HepG2 (cell line): ENCODE data around the gene SPATC1L. TPM values are rescaled to one million over a fixed set of nuclear protein-coding genes. Genes with fewer than 3 reads are reported as not detected.

Experiments used
- ATAC-seq: fragments of 200-7000 bp; cut with Tn5 transposase; 3 replicates; pipeline ENCODE4 v1.9.1; 2020; ENCODE audit warnings: mild to moderate bottlenecking, moderate library complexity
- BruUV-seq: library from RNA; stranded (reverse); fragments of 400-500 nt; replicated peaks from 2 replicates; lab custom pipeline; 2021; lab: Mats Ljungman, UMichigan
- CTCF ChIA-PET: fragments of 300-600 bp; formaldehyde crosslinking; extraction: SDS; loops from one replicate; lab custom pipeline; 2021; ENCODE audit warnings: low total read pairs, inconsistent platforms, low intra/inter-chr PET ratio; lab: Yijun Ruan, JAX
- POLR2A ChIA-PET: fragments of 350-600 bp; sonication (Branson Sonifier 250); formaldehyde crosslinking; loops from one replicate; lab custom pipeline; 2020; ENCODE audit warnings: antibody characterized with exemption, inconsistent platforms; lab: Yijun Ruan, JAX
- DNase-seq: peaks from one replicate; pipeline ENCODE4 v3.0.0-alpha.2; 2015; ENCODE audit warnings: low spot score
- FAIRE-seq: peaks from 3 replicates; lab custom pipeline; 2011; peaks lifted over from hg19 to GRCh38; lab: Jason Lieb, UNC
- H2AFZ ChIP-seq: one replicate; pipeline ENCODE4 v1.6.1; 2011; ENCODE audit warnings: low read length, inconsistent platforms
- H3K27ac ChIP-seq: fragments of 300-600 bp; 3 replicates; pipeline ENCODE4 v1.8.0; 2011; ENCODE audit warnings: mixed run types, mild to moderate bottlenecking, mixed read lengths, low read length, inconsistent platforms; ENCODE audit not compliant: insufficient read depth; ENCODE audit errors: extremely low read length
- H3K27me3 ChIP-seq, 2 experiments: fragments of 200-600 bp in 1 of 2; 2 replicates in 1 of 2; 3 replicates in 1 of 2; pipeline versions ENCODE4 v1.6.0 to v1.8.0; 2011; ENCODE audit warnings: low read length in 2 of 2, mild to moderate bottlenecking in 2 of 2, moderate library complexity in 2 of 2, inconsistent platforms in 1 of 2; ENCODE audit not compliant: insufficient read depth in 2 of 2, control insufficient read depth in 1 of 2
- H3K36me3 ChIP-seq, 2 experiments: fragments of 200-600 bp in 1 of 2; replicated peaks in 1 of 2; 2 replicates in 1 of 2; 3 replicates in 1 of 2; pipeline versions ENCODE4 v1.5.1 to v1.8.0; 2011; ENCODE audit warnings: low read length in 2 of 2, inconsistent platforms in 1 of 2; ENCODE audit not compliant: insufficient read depth in 2 of 2, control insufficient read depth in 1 of 2
- H3K4me1 ChIP-seq: 2 replicates; pipeline ENCODE4 v1.5.1; 2012; ENCODE audit warnings: low read length, inconsistent platforms; ENCODE audit not compliant: insufficient read depth
- H3K4me2 ChIP-seq: 2 replicates; pipeline ENCODE4 v1.6.0; 2011; ENCODE audit warnings: low read depth, low read length, inconsistent platforms
- H3K4me3 ChIP-seq, 3 experiments: fragments of 200-600 bp in 1 of 3; sonication (generic), shearing (Covaris generic) in 1 of 3; replicated peaks in 1 of 3; 2 replicates each; pipeline ENCODE4 v1.5.1; 2011 to 2016; ENCODE audit warnings: low read length in 3 of 3, inconsistent platforms in 2 of 3, low read depth in 2 of 3, mild to moderate bottlenecking in 2 of 3, control low read depth in 1 of 3, mixed read lengths in 1 of 3; ENCODE audit not compliant: insufficient read depth in 1 of 3
- H3K79me2 ChIP-seq: one replicate; pipeline ENCODE4 v1.6.1; 2011; ENCODE audit warnings: low read length, inconsistent platforms; ENCODE audit not compliant: insufficient read depth
- H3K9ac ChIP-seq: 2 replicates; pipeline ENCODE4 v1.6.0; 2011; ENCODE audit warnings: mild to moderate bottlenecking, low read depth, low read length, inconsistent platforms; ENCODE audit not compliant: insufficient read depth
- H3K9me3 ChIP-seq: 2 replicates; pipeline ENCODE4 v1.5.1; 2012; ENCODE audit warnings: mild to moderate bottlenecking, low read length
- H4K20me1 ChIP-seq: 2 replicates; pipeline ENCODE4 v1.6.0; 2011; ENCODE audit warnings: inconsistent platforms, mild to moderate bottlenecking, low read length, moderate library complexity; ENCODE audit not compliant: insufficient read depth
- CEBPB ChIP-seq: IDR thresholded peaks from 2 replicates; pipeline ENCODE4 v1.6.1; 2011; ENCODE audit warnings: low read depth, low read length, improper control_type of control experiment, borderline replicate concordance
- EED ChIP-seq: sonication (generic); formaldehyde crosslinking; IDR thresholded peaks from 2 replicates; pipeline ENCODE4 v1.5.0; 2020; ENCODE audit warnings: mild to moderate bottlenecking, missing genetic modification reagents
- MYPOP ChIP-seq: sonication (generic); formaldehyde crosslinking; IDR thresholded peaks from 2 replicates; pipeline ENCODE4 v1.8.1; 2023; ENCODE audit warnings: mild to moderate bottlenecking, moderate library complexity, missing genetic modification reagents
- SMC3 ChIP-seq: IDR thresholded peaks from 2 replicates; pipeline ENCODE4 v1.6.1; 2011; ENCODE audit warnings: low read length, improper control_type of control experiment
- STAT5B ChIP-seq: sonication (generic); formaldehyde crosslinking; IDR thresholded peaks from 2 replicates; pipeline ENCODE4 v1.4.0; 2020; ENCODE audit warnings: missing genetic modification reagents
- ZNF331 ChIP-seq: sonication (generic); formaldehyde crosslinking; IDR thresholded peaks from 2 replicates; pipeline ENCODE4 v1.4.0; 2020; ENCODE audit warnings: missing genetic modification reagents
- ZNF563 ChIP-seq: sonication (generic); formaldehyde crosslinking; IDR thresholded peaks from 2 replicates; pipeline ENCODE4 v1.8.0; 2022; ENCODE audit warnings: mild to moderate bottlenecking, moderate library complexity, missing genetic modification reagents
- WGBS: methylation state at CpG from one replicate; pipeline ENCODE4 v1.1.6; 2017; ENCODE audit warnings: low lambda C conversion rate; 5-methylcytosine and 5-hydroxymethylcytosine counted together
- in situ Hi-C: cut with HindIII; loops from 2 replicates; pipeline ENCODE4 v1.10.0; 2017; ENCODE audit warnings: low pct_unique_long_range_greater_than_20kb; ENCODE audit not compliant: extremely low pct_ligation_motif_present
- intact Hi-C: fragments of 100-400 bp; cut with micrococcal nuclease; formaldehyde crosslinking; loops from one replicate; pipeline ENCODE4 v1.10.0; 2022; ENCODE audit not compliant: unreplicated experiment
- polyA plus RNA-seq, 8 experiments: library from polyadenylated mRNA; depleted of rRNA in 3 of 8; stranded (reverse) in 7 of 8; unstranded in 1 of 8; fragments of >200 nt; fragmentation: Illumina TruSeq in 4 of 8; extraction: Trizol in 4 of 8; gene quantifications; 2 replicates each; pipeline versions ENCODE4 v1.2.1 to v1.2.3, GENCODE V29; 2011 to 2016; ENCODE audit warnings: low read depth in 4 of 8, missing spikeins in 1 of 8, mixed read lengths in 1 of 8; ENCODE audit not compliant: insufficient read depth in 1 of 8
- total RNA-seq, 5 experiments: library from RNA; depleted of rRNA; stranded (reverse); fragments of >200 nt; fragmentation: Illumina TruSeq; extraction: Trizol; gene quantifications; 2 replicates each; pipeline ENCODE4 v1.2.3, GENCODE V29; 2016; ENCODE audit warnings: low read depth in 1 of 5
- TF ChIP-seq, protein P1 (sequence below): sonication (generic); formaldehyde crosslinking; IDR thresholded peaks from 2 replicates; pipeline ENCODE4 v1.4.0; 2020; ENCODE audit warnings: mild to moderate bottlenecking, missing genetic modification reagents
- TF ChIP-seq, protein P2 (sequence below): sonication (generic); formaldehyde crosslinking; IDR thresholded peaks from 2 replicates; pipeline ENCODE4 v1.4.0; 2020; ENCODE audit warnings: missing genetic modification reagents, borderline replicate concordance
- TF ChIP-seq, protein P3 (sequence below): sonication (generic); formaldehyde crosslinking; IDR thresholded peaks from 2 replicates; pipeline ENCODE4 v1.9.0; 2022; ENCODE audit warnings: missing genetic modification reagents, mild to moderate bottlenecking, borderline replicate concordance

SPATC1L gene
- total and polyA plus RNA-seq, 2 of the 13 experiments (the other 11 are each of a cell fraction or from before 2014, with no cell fraction given) = 1.4 to 3.3 TPM

DNA sequence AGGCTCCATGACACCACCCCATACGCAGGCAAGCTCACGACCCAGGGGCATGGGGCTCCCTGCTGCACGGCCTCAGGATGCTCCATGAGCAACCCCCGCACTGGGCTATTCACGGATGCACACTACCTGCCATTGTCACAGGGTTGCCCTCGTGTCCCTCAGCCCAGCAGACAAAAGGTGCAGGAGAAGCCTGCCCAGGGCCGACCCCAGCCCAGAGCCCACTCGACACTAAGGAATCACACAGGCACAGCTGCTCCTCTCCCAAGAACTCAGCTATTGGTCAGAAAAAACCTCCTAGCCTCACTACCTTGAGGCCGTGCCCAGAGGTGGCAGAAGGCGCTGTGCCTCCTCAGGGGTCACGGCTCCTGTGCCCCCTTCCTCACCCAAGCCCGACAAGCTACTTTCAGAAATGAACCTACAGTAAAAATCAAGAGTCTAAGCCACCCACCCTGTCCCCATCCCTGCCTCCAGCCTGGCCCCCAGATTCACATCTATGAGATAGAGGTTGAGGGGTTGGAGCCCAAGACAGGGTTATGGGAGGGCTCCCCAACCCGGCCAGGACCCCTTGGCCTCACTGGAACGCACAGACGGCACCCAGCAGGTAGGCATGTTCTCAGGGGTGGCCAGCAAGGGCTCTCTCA is 6.4 kb upstream of the SPATC1L start:
- Histone ChIP-seq H3K4me3 (no peak overlapping the region), H4K20me1 (no peaks in the 10 kb centered on the region), H3K27me3 (no peaks in the 10 kb centered on the region), H3K4me1 (peaks cover 31% of the 10 kb centered on the region), H3K79me2 (no peaks in the 10 kb centered on the region), H3K36me3 (peaks cover 14 to 53% of the 10 kb centered on the region in 2 experiments), H3K27ac (no peak overlapping the region), H3K9ac (no peak overlapping the region), H3K4me2 (no peak overlapping the region), H3K9me3 (no peaks in the 10 kb centered on the region), H2AFZ (no peak overlapping the region)
- intact Hi-C loops (loop anchor here (10.0 kb wide), 1 partner anchor 216 kb away; no protein-coding TSS in a partner anchor), in situ Hi-C loops (no loop called here)
- BruUV-seq = no TSS peak
- no peak for TF ChIP-seq ZNF563 (CRISPR knock-in tag)
- no peak for TF ChIP-seq ZNF331 (CRISPR knock-in tag)
- no peak for TF ChIP-seq MYPOP (CRISPR knock-in tag)
- TF ChIP-seq EED (CRISPR knock-in tag) = no peak
- TF ChIP-seq, protein P1, sequence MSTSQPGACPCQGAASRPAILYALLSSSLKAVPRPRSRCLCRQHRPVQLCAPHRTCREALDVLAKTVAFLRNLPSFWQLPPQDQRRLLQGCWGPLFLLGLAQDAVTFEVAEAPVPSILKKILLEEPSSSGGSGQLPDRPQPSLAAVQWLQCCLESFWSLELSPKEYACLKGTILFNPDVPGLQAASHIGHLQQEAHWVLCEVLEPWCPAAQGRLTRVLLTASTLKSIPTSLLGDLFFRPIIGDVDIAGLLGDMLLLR (CRISPR knock-in tag) = no peak
- no peak for TF ChIP-seq SMC3
- TF ChIP-seq, protein P2, sequence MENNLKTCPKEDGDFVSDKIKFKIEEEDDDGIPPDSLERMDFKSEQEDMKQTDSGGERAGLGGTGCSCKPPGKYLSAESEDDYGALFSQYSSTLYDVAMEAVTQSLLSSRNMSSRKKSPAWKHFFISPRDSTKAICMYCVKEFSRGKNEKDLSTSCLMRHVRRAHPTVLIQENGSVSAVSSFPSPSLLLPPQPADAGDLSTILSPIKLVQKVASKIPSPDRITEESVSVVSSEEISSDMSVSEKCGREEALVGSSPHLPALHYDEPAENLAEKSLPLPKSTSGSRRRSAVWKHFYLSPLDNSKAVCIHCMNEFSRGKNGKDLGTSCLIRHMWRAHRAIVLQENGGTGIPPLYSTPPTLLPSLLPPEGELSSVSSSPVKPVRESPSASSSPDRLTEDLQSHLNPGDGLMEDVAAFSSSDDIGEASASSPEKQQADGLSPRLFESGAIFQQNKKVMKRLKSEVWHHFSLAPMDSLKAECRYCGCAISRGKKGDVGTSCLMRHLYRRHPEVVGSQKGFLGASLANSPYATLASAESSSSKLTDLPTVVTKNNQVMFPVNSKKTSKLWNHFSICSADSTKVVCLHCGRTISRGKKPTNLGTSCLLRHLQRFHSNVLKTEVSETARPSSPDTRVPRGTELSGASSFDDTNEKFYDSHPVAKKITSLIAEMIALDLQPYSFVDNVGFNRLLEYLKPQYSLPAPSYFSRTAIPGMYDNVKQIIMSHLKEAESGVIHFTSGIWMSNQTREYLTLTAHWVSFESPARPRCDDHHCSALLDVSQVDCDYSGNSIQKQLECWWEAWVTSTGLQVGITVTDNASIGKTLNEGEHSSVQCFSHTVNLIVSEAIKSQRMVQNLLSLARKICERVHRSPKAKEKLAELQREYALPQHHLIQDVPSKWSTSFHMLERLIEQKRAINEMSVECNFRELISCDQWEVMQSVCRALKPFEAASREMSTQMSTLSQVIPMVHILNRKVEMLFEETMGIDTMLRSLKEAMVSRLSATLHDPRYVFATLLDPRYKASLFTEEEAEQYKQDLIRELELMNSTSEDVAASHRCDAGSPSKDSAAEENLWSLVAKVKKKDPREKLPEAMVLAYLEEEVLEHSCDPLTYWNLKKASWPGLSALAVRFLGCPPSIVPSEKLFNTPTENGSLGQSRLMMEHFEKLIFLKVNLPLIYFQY (CRISPR knock-in tag) = no peak
- no peak for TF ChIP-seq STAT5B
- TF ChIP-seq CEBPB = no peak
- TF ChIP-seq, protein P3, sequence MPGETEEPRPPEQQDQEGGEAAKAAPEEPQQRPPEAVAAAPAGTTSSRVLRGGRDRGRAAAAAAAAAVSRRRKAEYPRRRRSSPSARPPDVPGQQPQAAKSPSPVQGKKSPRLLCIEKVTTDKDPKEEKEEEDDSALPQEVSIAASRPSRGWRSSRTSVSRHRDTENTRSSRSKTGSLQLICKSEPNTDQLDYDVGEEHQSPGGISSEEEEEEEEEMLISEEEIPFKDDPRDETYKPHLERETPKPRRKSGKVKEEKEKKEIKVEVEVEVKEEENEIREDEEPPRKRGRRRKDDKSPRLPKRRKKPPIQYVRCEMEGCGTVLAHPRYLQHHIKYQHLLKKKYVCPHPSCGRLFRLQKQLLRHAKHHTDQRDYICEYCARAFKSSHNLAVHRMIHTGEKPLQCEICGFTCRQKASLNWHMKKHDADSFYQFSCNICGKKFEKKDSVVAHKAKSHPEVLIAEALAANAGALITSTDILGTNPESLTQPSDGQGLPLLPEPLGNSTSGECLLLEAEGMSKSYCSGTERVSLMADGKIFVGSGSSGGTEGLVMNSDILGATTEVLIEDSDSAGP = no peak
- ChIA-PET POLR2A (interaction anchor here (0.6 kb wide), 1 partner anchor 106 kb away, joined by 3 read pairs; no protein-coding TSS in a partner anchor), CTCF (no interaction called here)
- 96% methylated on average over 9 of the region's 15 CpGs for WGBS
- no peak for ATAC-seq
- no peak for FAIRE-seq
- DNase-seq = no peak
